ENCODE results near the gene SPPL2B. TPM values are rescaled to one million over a fixed set of nuclear protein-coding genes. Genes with fewer than 3 reads are reported as not detected.

Gene SPPL2B
- total RNA-seq, 4 donors from 2014 or later: 46.8 to 97.6 (median 59.6) TPM

Other genes with a start within 250 kb of the SPPL2B start
- gene MOB3A, start 232.4 kb upstream of the SPPL2B start, total RNA-seq: 10 to 100 TPM; 23.7 to 29.4 (median 28.1) TPM
- 1 to 10 TPM; 2.1 to 8.1 (median 6.4) TPM for gene IZUMO4, start 231.8 kb upstream of the SPPL2B start, total RNA-seq
- gene AP3D1, start 177.1 kb upstream of the SPPL2B start, total RNA-seq: 10 to 100 TPM; 65.4 to 99.4 (median 85.4) TPM
- 10 to 100 TPM; 21.6 to 36.8 (median 25.7) TPM for gene DOT1L, start 164.8 kb upstream of the SPPL2B start, total RNA-seq
- gene PLEKHJ1, start 92.4 kb upstream of the SPPL2B start, total RNA-seq: 10 to 100 TPM; 36.1 to 78.0 (median 62.9) TPM
- 100 to 1,000 TPM in 1 of 4 donors, 10 to 100 TPM in 3; 48.0 to 103 (median 64.8) TPM for gene SF3A2, start 91.9 kb upstream of the SPPL2B start, total RNA-seq
- gene AMH, start 79.4 kb upstream of the SPPL2B start, total RNA-seq: 1 to 10 TPM; 1.7 to 4.3 (median 3.0) TPM
- gene JSRP1, start 72.3 kb upstream of the SPPL2B start, total RNA-seq: not detected
- gene PEAK3, start 46.5 kb upstream of the SPPL2B start, total RNA-seq: 1 to 10 TPM in 1 of 4 donors, under 1 TPM in 1, not detected in 2; 0.55 to 1.4 TPM
- not detected for gene LINGO3, start 20.5 kb upstream of the SPPL2B start, total RNA-seq
- 100 to 1,000 TPM in 1 of 4 donors, 10 to 100 TPM in 3; 71.2 to 106 (median 87.5) TPM for gene LSM7, start 98 bp upstream of the SPPL2B start, total RNA-seq
- not detected for gene TMPRSS9, start 31.6 kb downstream of the SPPL2B start, total RNA-seq
- 10 to 100 TPM; 22.1 to 48.6 (median 46.6) TPM for gene TIMM13, start 98.9 kb downstream of the SPPL2B start, total RNA-seq
- gene LMNB2, start 128.3 kb downstream of the SPPL2B start, total RNA-seq: 10 to 100 TPM; 17.1 to 26.8 (median 24.7) TPM
- 100 to 1,000 TPM in 1 of 4 donors, 10 to 100 TPM in 3; 52.5 to 134 (median 68.7) TPM for gene GADD45B, start 147.4 kb downstream of the SPPL2B start, total RNA-seq

Data from suprapubic skin (tissue), 4 donors.